ENCODE data around the gene ADCK1.
"Not testable (repeated sequence)": the region's sequence is repeated elsewhere in the genome, so short reads cannot be mapped to it uniquely, and the experiment has no call there.

Gene ADCK1

GRCh38 chr14:77866932-77867331, 67.0 kb downstream of the ADCK1 start:
- no peak for DNase-seq

GRCh38 chr14:77867476-77867875, 67.6 kb downstream of the ADCK1 start:
- DNase-seq, result no peak

- DNase-seq, result no peak
Observed at GRCh38 chr14:77868552-77869285, 68.8 kb downstream of the ADCK1 start.

GRCh38 chr14:77869340-77869739, 69.4 kb downstream of the ADCK1 start:
- no peak for DNase-seq

GRCh38 chr14:77870646-77871045, 70.7 kb downstream of the ADCK1 start:
- DNase-seq, result no peak

GRCh38 chr14:77872152-77872551, 72.2 kb downstream of the ADCK1 start:
- no peak for DNase-seq

- no peak for DNase-seq
Observed at GRCh38 chr14:77872983-77873382, 73.1 kb downstream of the ADCK1 start.

GRCh38 chr14:77878783-77879182, 78.9 kb downstream of the ADCK1 start:
- DNase-seq, result no peak

GRCh38 chr14:77880056-77880455, 80.1 kb downstream of the ADCK1 start:
- no peak for DNase-seq

- no peak for DNase-seq
Observed at GRCh38 chr14:77882098-77882497, 82.2 kb downstream of the ADCK1 start.

- DNase-seq, result no peak
Observed at GRCh38 chr14:77882636-77883035, 82.7 kb downstream of the ADCK1 start.

- no peak for DNase-seq
Observed at GRCh38 chr14:77883131-77883846, 83.4 kb downstream of the ADCK1 start.

GRCh38 chr14:77883847-77884238, 83.9 kb downstream of the ADCK1 start:
- DNase-seq, result no peak

GRCh38 chr14:77885367-77885766, 85.5 kb downstream of the ADCK1 start:
- no peak for DNase-seq

GRCh38 chr14:77886010-77886409, 86.1 kb downstream of the ADCK1 start:
- DNase-seq, result no peak

GRCh38 chr14:77888903-77889302, 89.0 kb downstream of the ADCK1 start:
- DNase-seq, result not testable (repeated sequence)

GRCh38 chr14:77889971-77890442, 90.1 kb downstream of the ADCK1 start:
- no peak for DNase-seq

- no peak for DNase-seq
Observed at GRCh38 chr14:77890873-77891272, 91.0 kb downstream of the ADCK1 start.

- DNase-seq, result no peak
Observed at GRCh38 chr14:77892381-77892871, 92.5 kb downstream of the ADCK1 start.

GRCh38 chr14:77892890-77893484, 93.1 kb downstream of the ADCK1 start:
- no peak for DNase-seq

GRCh38 chr14:77897374-77897773, 97.5 kb downstream of the ADCK1 start:
- DNase-seq, result no peak

GRCh38 chr14:77902811-77903210, 102.9 kb downstream of the ADCK1 start:
- DNase-seq, result no peak

- DNase-seq, result no peak
Observed at GRCh38 chr14:77903221-77903620, 103.3 kb downstream of the ADCK1 start.
